Erythroblast (primary cell): ENCODE results near the gene UIMC1.

Source experiments
- GATA1 ChIP-seq: IDR thresholded peaks from 2 replicates; pipeline ENCODE4 v1.6.1; 2011; ENCODE audit warnings: low read depth, mild to moderate bottlenecking, control low read depth, low read length, moderate library complexity
- POLR2A ChIP-seq: IDR thresholded peaks from 2 replicates; pipeline ENCODE4 v1.6.1; 2011; ENCODE audit warnings: mild to moderate bottlenecking, low read length

DNA sequence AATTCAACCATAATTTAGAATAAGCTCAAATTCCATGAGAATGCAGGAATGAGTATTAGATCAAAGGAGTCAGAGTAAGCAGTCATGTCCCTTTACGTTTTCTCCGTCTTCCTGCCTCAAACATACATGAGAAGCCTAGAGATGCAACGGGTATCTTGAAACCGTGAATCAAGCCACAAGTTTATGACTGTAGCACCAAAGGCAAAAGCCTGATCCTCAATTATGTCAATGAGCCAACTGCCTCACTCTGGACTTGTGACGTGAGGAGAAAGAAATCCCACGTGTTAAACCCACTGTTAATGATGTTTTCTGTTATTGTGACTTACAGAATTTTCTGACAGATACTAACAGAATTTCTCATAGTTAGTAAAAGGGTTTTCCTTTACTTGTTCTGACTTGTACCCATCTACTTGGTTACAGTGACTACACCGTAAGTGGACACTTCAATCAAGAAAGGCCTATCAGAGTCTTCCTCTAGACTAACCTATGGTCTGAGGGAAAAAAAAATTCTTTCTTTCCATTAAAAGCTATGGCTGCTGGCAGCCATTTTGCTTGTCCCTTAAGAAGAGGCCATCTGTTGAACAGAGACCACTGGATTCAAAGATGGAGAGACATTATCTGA, 72.2 kb downstream of the UIMC1 start:
- TF ChIP-seq POLR2A (no peak), GATA1 (no peak)
